GM12878 (cell line): ENCODE data around the gene GSG1L. TPM values are rescaled to one million over a fixed set of nuclear protein-coding genes. Genes with fewer than 3 reads are reported as not detected.

ENCODE experiments used
- ATAC-seq: fragments of 200-7000 bp; cut with Tn5 transposase; 3 replicates; pipeline ENCODE4 v1.9.1; 2020; ENCODE audit warnings: mild to moderate bottlenecking, moderate library complexity
- BruUV-seq: library from RNA; stranded (reverse); fragments of 400-500 nt; replicated peaks from 2 replicates; lab custom pipeline; 2021; lab: Mats Ljungman, UMichigan
- CTCF ChIA-PET: fragments of 300-600 bp; sonication (Branson Sonifier 250); formaldehyde crosslinking; extraction: SDS; loops from one replicate; lab custom pipeline; 2021; ENCODE audit warnings: inconsistent platforms; lab: Yijun Ruan, JAX
- POLR2A ChIA-PET: fragments of 350-600 bp; formaldehyde crosslinking; extraction: SDS; loops from one replicate; lab custom pipeline; 2021; ENCODE audit warnings: inconsistent platforms; lab: Charles Lee
- RAD21 ChIA-PET: fragments of 300-600 bp; sonication (Branson Sonifier 250); formaldehyde crosslinking; loops from one replicate; lab custom pipeline; 2023; ENCODE audit warnings: antibody characterized with exemption; ENCODE audit not compliant: unreplicated experiment; lab: Charles Lee
- SMC1A ChIA-PET: fragments of 300-600 bp; sonication (Branson Sonifier 250); formaldehyde crosslinking; loops from one replicate; lab custom pipeline; 2023; ENCODE audit not compliant: unreplicated experiment, uncharacterized antibody; lab: Charles Lee
- DNase-seq: peaks from one replicate; pipeline ENCODE4 v3.0.0-alpha.2; 2011; ENCODE audit warnings: low read depth, low spot score
- FAIRE-seq: peaks from 3 replicates; lab custom pipeline; 2011; peaks lifted over from hg19 to GRCh38; lab: Jason Lieb, UNC
- H2AFZ ChIP-seq: 2 replicates; pipeline ENCODE4 v1.6.0; 2011; ENCODE audit warnings: low read depth, low read length, control low read depth; ENCODE audit not compliant: control insufficient read depth
- H3K27ac ChIP-seq: 2 replicates; pipeline ENCODE4 v1.5.1; 2011; ENCODE audit warnings: control low read depth; ENCODE audit not compliant: control insufficient read depth, insufficient read depth
- H3K27me3 ChIP-seq, 2 experiments: replicated peaks in 1 of 2; 2 replicates each; pipeline versions ENCODE4 v1.6.0 to v1.6.1; 2011; ENCODE audit warnings: low read length in 1 of 2; ENCODE audit not compliant: control insufficient read depth in 2 of 2, insufficient read depth in 2 of 2
- H3K36me3 ChIP-seq, 2 experiments: 2 replicates each; pipeline ENCODE4 v1.5.1; 2011; ENCODE audit warnings: low read length in 1 of 2; ENCODE audit not compliant: control insufficient read depth in 2 of 2, insufficient read depth in 2 of 2
- H3K4me1 ChIP-seq: 2 replicates; pipeline ENCODE4 v1.6.1; 2011; ENCODE audit warnings: mild to moderate bottlenecking, low read length, moderate library complexity, mixed read lengths; ENCODE audit not compliant: control insufficient read depth, insufficient read depth
- H3K4me2 ChIP-seq: 2 replicates; pipeline ENCODE4 v1.6.0; 2011; ENCODE audit warnings: control low read depth; ENCODE audit not compliant: control insufficient read depth, insufficient read depth
- H3K4me3 ChIP-seq: fragments of 200-600 bp; sonication (generic); 2 replicates; pipeline ENCODE4 v1.5.1; 2016
- H3K79me2 ChIP-seq: 2 replicates; pipeline ENCODE4 v1.6.0; 2011; ENCODE audit warnings: low read length; ENCODE audit not compliant: control insufficient read depth, insufficient read depth
- H3K9ac ChIP-seq: 2 replicates; pipeline ENCODE4 v1.8.0; 2011; ENCODE audit warnings: low read length, control low read depth, mixed read lengths; ENCODE audit not compliant: control insufficient read depth, insufficient read depth
- H3K9me3 ChIP-seq: replicated peaks from 3 replicates; pipeline ENCODE4 v1.5.1; 2011; ENCODE audit warnings: mild to moderate bottlenecking, low read length; ENCODE audit not compliant: control insufficient read depth, insufficient read depth
- H4K20me1 ChIP-seq: 2 replicates; pipeline ENCODE4 v1.6.0; 2011; ENCODE audit not compliant: control insufficient read depth, insufficient read depth
- ASH2L ChIP-seq: fragments of 300-600, 200-600 bp; sonication (generic); IDR thresholded peaks from 2 replicates; pipeline ENCODE4 v1.6.1; 2017; ENCODE audit warnings: low read depth, mild to moderate bottlenecking, borderline replicate concordance
- EED ChIP-seq: sonication (generic); IDR thresholded peaks from 2 replicates; pipeline ENCODE4 v1.6.1; 2016; ENCODE audit warnings: antibody characterized with exemption, low read depth
- ESRRA ChIP-seq: IDR thresholded peaks from 2 replicates; pipeline ENCODE4 v1.6.1; 2012; ENCODE audit warnings: mild to moderate bottlenecking, low read length, improper control_type of control experiment
- GATAD2B ChIP-seq: fragments of 450-650 bp; conservative IDR thresholded peaks from 2 replicates; pipeline ENCODE4 v1.6.1; 2017; ENCODE audit warnings: low read depth, mild to moderate bottlenecking, moderate library complexity
- IRF4 ChIP-seq: IDR thresholded peaks from 2 replicates; pipeline ENCODE4 v1.6.1; 2011; ENCODE audit warnings: low read depth, low read length
- NFYA ChIP-seq: IDR thresholded peaks from 2 replicates; pipeline ENCODE4 v1.6.1; 2011; ENCODE audit warnings: low read depth, mild to moderate bottlenecking, low read length, improper control_type of control experiment, borderline replicate concordance
- SKIL ChIP-seq: fragments of 450-650 bp; IDR thresholded peaks from 2 replicates; pipeline ENCODE4 v1.6.1; 2017; ENCODE audit warnings: mild to moderate bottlenecking, low read depth, inconsistent platforms; ENCODE audit not compliant: poor library complexity, severe bottlenecking
- SPI1 ChIP-seq: IDR thresholded peaks from 2 replicates; pipeline ENCODE4 v1.6.1; 2011; ENCODE audit warnings: low read depth, mild to moderate bottlenecking, low read length, moderate library complexity, borderline replicate concordance; ENCODE audit not compliant: insufficient read depth
- SUZ12 ChIP-seq: fragments of 200-600 bp; sonication (generic); IDR thresholded peaks from one replicate; pipeline ENCODE4 v1.6.1; 2018; ENCODE audit warnings: antibody characterized with exemption, mild to moderate bottlenecking; ENCODE audit not compliant: unreplicated experiment
- ZBTB4 ChIP-seq: fragments of 450-650 bp; formaldehyde crosslinking; IDR thresholded peaks from 2 replicates; pipeline ENCODE4 v1.4.0; 2022; ENCODE audit warnings: mild to moderate bottlenecking, moderate library complexity
- WGBS: methylation state at CpG from one replicate; pipeline ENCODE4 v1.1.6; 2016; ENCODE audit warnings: low lambda C conversion rate; ENCODE audit not compliant: insufficient replicate concordance, insufficient coverage; ENCODE audit errors: missing lambda C conversion rate; 5-methylcytosine and 5-hydroxymethylcytosine counted together
- in situ Hi-C: fragments of 300-500 bp; cut with MboI; formaldehyde crosslinking; loops from 9 replicates; pipeline ENCODE4 v1.14.3; 2018; ENCODE audit warnings: mixed read lengths
- intact Hi-C: fragments of 100-400 bp; cut with micrococcal nuclease; formaldehyde crosslinking; loops from one replicate; pipeline ENCODE4 v1.14.2; 2022; ENCODE audit not compliant: unreplicated experiment
- polyA plus RNA-seq, 11 experiments: library from polyadenylated mRNA; depleted of rRNA in 4 of 11; unstranded in 6 of 11; stranded (reverse) in 5 of 11; fragments of >200 nt; fragmentation: Nextera tagmentation in 4 of 11; fragmentation: Illumina TruSeq in 1 of 11; extraction: Ambion mirVana in 4 of 11; extraction: Trizol in 1 of 11; gene quantifications; 1 replicate in 1 of 11; 2 replicates in 10 of 11; pipeline versions ENCODE4 v1.2.1 to v1.2.3, GENCODE V29; 2011 to 2016; ENCODE audit warnings: inconsistent platforms in 2 of 11, missing spikeins in 2 of 11, low read depth in 1 of 11
- total RNA-seq, 4 experiments: library from RNA; depleted of rRNA in 3 of 4; stranded (reverse); fragments of >200 nt in 3 of 4; fragmentation: Illumina TruSeq in 1 of 4; extraction: Trizol in 1 of 4; gene quantifications; 2 replicates each; pipeline versions ENCODE4 v1.2.1 to v1.2.3, GENCODE V29; 2013 to 2021

The GSG1L gene
- total and polyA plus RNA-seq, 10 of the 15 experiments (the other 5 are each of a cell fraction or from before 2014, with no cell fraction given): not detected

GRCh38 chr16:27778926-27779570 is 284.5 kb downstream of the GSG1L start (continued):
- TF ChIP-seq GATAD2B (no peak), NFYA (no peak)

GRCh38 chr16:27778171-27778925 is 285.2 kb downstream of the GSG1L start:
- WGBS: 69% methylated on average over 20 of the region's 20 CpGs
- CTCF ChIA-PET: no interaction called here

More at GRCh38 chr16:27778171-27778925, 285.2 kb downstream of the GSG1L start:
- BruUV-seq: no TSS peak
- H3K4me3 ChIP-seq: no peak overlapping the region
- H2AFZ ChIP-seq: no peak overlapping the region
- H3K9me3 ChIP-seq: no peaks in the 10 kb centered on the region
- intact Hi-C loops (no loop called here), in situ Hi-C loops (no loop called here)
- H3K9ac ChIP-seq: no peak overlapping the region
- ATAC-seq (no peak), FAIRE-seq (no peak), DNase-seq (no peak)
- ChIA-PET RAD21 (no interaction called here), SMC1A (no interaction called here), POLR2A (no interaction called here)
- no peaks in the 10 kb centered on the region for H3K4me1 ChIP-seq
- H4K20me1 ChIP-seq: no peaks in the 10 kb centered on the region
- no peaks in the 10 kb centered on the region for H3K27me3 ChIP-seq
- no peak overlapping the region for H3K27ac ChIP-seq
- no peaks in the 10 kb centered on the region for H3K36me3 ChIP-seq
- no peaks in the 10 kb centered on the region for H3K79me2 ChIP-seq
- H3K4me2 ChIP-seq: no peak overlapping the region
- TF ChIP-seq SPI1 (no peak), EED (no peak), SUZ12 (no peak), IRF4 (no peak), ZBTB4 (no peak), SKIL (no peak), ESRRA (no peak), ASH2L (no peak)
